ENCODE measurements around the gene NAT14. TPM values are rescaled to one million over a fixed set of nuclear protein-coding genes. Genes with fewer than 3 reads are reported as not detected.

Gene NAT14, protein sequence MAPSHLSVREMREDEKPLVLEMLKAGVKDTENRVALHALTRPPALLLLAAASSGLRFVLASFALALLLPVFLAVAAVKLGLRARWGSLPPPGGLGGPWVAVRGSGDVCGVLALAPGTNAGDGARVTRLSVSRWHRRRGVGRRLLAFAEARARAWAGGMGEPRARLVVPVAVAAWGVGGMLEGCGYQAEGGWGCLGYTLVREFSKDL
- 20.0 TPM for polyA plus RNA-seq (2013)

DNA sequence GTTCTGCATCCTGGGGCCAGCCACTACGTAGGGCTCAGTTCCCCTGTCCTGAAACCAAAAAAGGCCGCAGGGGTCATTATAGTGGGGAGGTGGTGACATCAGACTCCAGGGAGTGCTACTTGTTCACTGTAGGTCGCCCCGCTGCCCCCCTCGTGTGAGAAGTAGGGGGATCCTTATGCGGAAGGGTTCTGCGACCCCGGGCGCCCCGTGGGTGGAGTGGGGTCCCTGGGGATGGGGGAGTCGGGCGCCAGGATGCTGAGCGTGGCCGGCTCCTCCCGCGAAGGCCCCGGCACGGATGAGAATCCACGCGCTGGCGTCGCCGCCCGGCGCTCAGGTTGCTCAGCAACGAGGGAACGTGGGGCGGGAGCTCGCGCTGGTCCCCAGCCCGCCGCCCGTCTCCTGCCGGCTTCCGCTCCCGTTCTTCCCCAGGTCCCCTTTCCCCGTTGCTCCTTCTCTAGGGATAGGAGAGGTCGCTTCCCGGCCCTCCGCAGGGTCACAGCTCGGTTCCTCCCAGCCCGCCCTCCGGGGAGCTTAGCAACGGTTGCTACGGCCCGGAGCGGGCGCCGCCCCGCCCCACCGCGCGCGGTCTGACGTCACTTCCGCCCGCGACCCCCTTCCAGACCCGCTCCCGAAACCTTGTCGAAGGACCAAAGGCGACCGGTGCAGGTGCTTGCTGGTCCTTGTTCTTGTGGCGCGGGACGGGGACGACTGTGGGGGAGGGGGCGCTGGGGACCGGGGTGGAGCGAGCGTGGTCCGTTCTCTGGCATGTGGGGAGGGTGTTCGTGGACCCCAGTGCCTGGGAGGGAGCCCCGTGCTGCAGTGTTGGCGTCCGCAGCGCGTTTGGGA is at the start of gene NAT14:
TSS of gene NAT14 (plus strand) at position 596 of the 846 bp plus-strand sequence. CDS start 521 bp downstream, outside the sequence.
- peak within 1 kb of the TSS; percentile 47 to 85 (median 72) for H3K4me3 ChIP-seq (ENCODE audit: control insufficient read depth in 1 of 7, extremely low read depth in 1 of 7, insufficient read depth in 4 of 7, low read depth in 2 of 7, low read length in 6 of 7)
- peaks cover 0 to 21% (median 8%) of the 10 kb centered on the region in 4 experiments for H3K36me3 ChIP-seq (ENCODE audit: control insufficient read depth in 4 of 4, insufficient read depth in 4 of 4, low read length in 3 of 4)
- POLR2A ChIA-PET, result no interaction called here
- no peaks in the 10 kb centered on the region for H3K27me3 ChIP-seq (replicated peaks in 2 of 5; ENCODE audit: control insufficient read depth in 4 of 5, insufficient read depth in 5 of 5, low read length in 4 of 5)
- under 1% methylated on average over 57 of the region's 78 CpGs for WGBS (ENCODE audit: insufficient coverage)
- no peaks in the 10 kb centered on the region for H3K9me3 ChIP-seq (ENCODE audit: control extremely low read depth in 1 of 5, control insufficient read depth in 4 of 5, insufficient read depth in 2 of 5, low read depth in 1 of 5, low read length in 4 of 5)
- H3K4me1 ChIP-seq (ENCODE audit: control extremely low read depth in 1 of 4, control insufficient read depth in 4 of 4, insufficient read depth in 4 of 4, low read length in 3 of 4), result peaks cover 0 to 39% (median 30%) of the 10 kb centered on the region in 4 experiments
- peak within 1 kb of the TSS in 1 of 2 experiments; percentile 74 for H3K27ac ChIP-seq (ENCODE audit: insufficient read depth in 1 of 2, low read depth in 1 of 2, low read length in 2 of 2, poor library complexity in 1 of 2, severe bottlenecking in 2 of 2)
- CTCF ChIA-PET, result interaction anchor here (1.0 to 2.7 kb wide), 5 partner anchors 11 to 19 kb away, joined by 3 to 12 read pairs (median 6); no protein-coding TSS in a partner anchor
- DNase-seq, result peak; percentile 72 to 81 (median 76)

- Histone ChIP-seq H3K4me1 (ENCODE audit: control extremely low read depth in 1 of 4, control insufficient read depth in 4 of 4, insufficient read depth in 4 of 4, low read length in 3 of 4) (peaks cover 0 to 19% (median 17%) of the 10 kb centered on the region in 4 experiments), H3K36me3 (ENCODE audit: control insufficient read depth in 4 of 4, insufficient read depth in 4 of 4, low read length in 3 of 4) (no peaks in the 10 kb centered on the region), H3K4me3 (ENCODE audit: control insufficient read depth in 1 of 7, extremely low read depth in 1 of 7, insufficient read depth in 4 of 7, low read depth in 2 of 7, low read length in 6 of 7) (no peak overlapping the region), H3K9me3 (ENCODE audit: control extremely low read depth in 1 of 5, control insufficient read depth in 4 of 5, insufficient read depth in 2 of 5, low read depth in 1 of 5, low read length in 4 of 5) (no peaks in the 10 kb centered on the region), H3K27me3 (replicated peaks in 2 of 5; ENCODE audit: control insufficient read depth in 4 of 5, insufficient read depth in 5 of 5, low read length in 4 of 5) (peaks cover 9 to 88% (median 43%) of the 10 kb centered on the region in 5 experiments), H3K27ac (ENCODE audit: insufficient read depth in 1 of 2, low read depth in 1 of 2, low read length in 2 of 2, poor library complexity in 1 of 2, severe bottlenecking in 2 of 2) (no peak overlapping the region)
- ChIA-PET POLR2A (no interaction called here), CTCF (interaction anchor here (0.9 to 1.2 kb wide), 5 partner anchors 10 to 67 kb away, joined by 3 to 6 read pairs (median 4); no protein-coding TSS in a partner anchor)
- no peak for DNase-seq
- 47% methylated on average over 8 of the region's 8 CpGs for WGBS (ENCODE audit: insufficient coverage)
These were observed 48.1 kb upstream of the NAT14 start for GRCh38 chr19:55436847-55437246.

DNA sequence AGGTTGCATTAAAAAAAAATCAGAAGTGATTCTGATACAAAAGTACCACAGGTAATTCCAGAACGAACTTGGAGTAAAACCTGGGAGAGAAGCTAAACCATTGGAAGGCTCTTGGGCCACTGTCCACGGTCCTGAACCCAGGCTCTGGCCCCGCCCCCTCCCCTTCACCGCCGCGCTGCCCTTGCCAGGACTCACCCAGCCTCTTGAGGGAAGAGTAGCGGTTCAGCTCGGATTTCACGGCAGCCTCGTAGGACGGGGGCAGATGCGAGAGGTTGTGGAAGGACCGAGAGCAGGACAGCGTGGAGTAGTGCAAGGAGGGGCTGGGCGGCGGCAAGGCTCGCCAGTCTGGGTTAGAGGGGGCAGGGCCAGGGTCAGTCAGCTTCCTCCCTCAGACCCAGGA is 47.6 kb upstream of the NAT14 start:
- 8% methylated on average over 14 of the region's 17 CpGs for WGBS (ENCODE audit: insufficient coverage)
- Histone ChIP-seq H3K36me3 (ENCODE audit: control insufficient read depth in 4 of 4, insufficient read depth in 4 of 4, low read length in 3 of 4) (no peaks in the 10 kb centered on the region), H3K27me3 (replicated peaks in 2 of 5; ENCODE audit: control insufficient read depth in 4 of 5, insufficient read depth in 5 of 5, low read length in 4 of 5) (peaks cover 6 to 85% (median 40%) of the 10 kb centered on the region in 5 experiments), H3K4me3 (ENCODE audit: control insufficient read depth in 1 of 7, extremely low read depth in 1 of 7, insufficient read depth in 4 of 7, low read depth in 2 of 7, low read length in 6 of 7) (no peak overlapping the region), H3K27ac (ENCODE audit: insufficient read depth in 1 of 2, low read depth in 1 of 2, low read length in 2 of 2, poor library complexity in 1 of 2, severe bottlenecking in 2 of 2) (no peak overlapping the region), H3K9me3 (ENCODE audit: control extremely low read depth in 1 of 5, control insufficient read depth in 4 of 5, insufficient read depth in 2 of 5, low read depth in 1 of 5, low read length in 4 of 5) (no peaks in the 10 kb centered on the region), H3K4me1 (ENCODE audit: control extremely low read depth in 1 of 4, control insufficient read depth in 4 of 4, insufficient read depth in 4 of 4, low read length in 3 of 4) (peaks cover 0 to 23% (median 19%) of the 10 kb centered on the region in 4 experiments)
- CTCF ChIA-PET, result interaction anchor here (0.6 to 1.2 kb wide), 7 partner anchors 11 to 567 kb away, joined by 3 to 6 read pairs (median 4); no protein-coding TSS in a partner anchor
- POLR2A ChIA-PET, result interaction anchor here (0.6 kb wide), 1 partner anchor 43 kb away, joined by 3 read pairs; no protein-coding TSS in a partner anchor
- DNase-seq, result peak; percentile 42 to 77 (median 75)

- peaks cover 0 to 34% (median 28%) of the 10 kb centered on the region in 4 experiments for H3K4me1 ChIP-seq (ENCODE audit: control extremely low read depth in 1 of 4, control insufficient read depth in 4 of 4, insufficient read depth in 4 of 4, low read length in 3 of 4)
- H3K4me3 ChIP-seq (ENCODE audit: control insufficient read depth in 1 of 7, extremely low read depth in 1 of 7, insufficient read depth in 4 of 7, low read depth in 2 of 7, low read length in 6 of 7), result no peak overlapping the region
- no peaks in the 10 kb centered on the region for H3K36me3 ChIP-seq (ENCODE audit: control insufficient read depth in 4 of 4, insufficient read depth in 4 of 4, low read length in 3 of 4)
- POLR2A ChIA-PET, result no interaction called here
- DNase-seq, result no peak
- H3K27ac ChIP-seq (ENCODE audit: insufficient read depth in 1 of 2, low read depth in 1 of 2, low read length in 2 of 2, poor library complexity in 1 of 2, severe bottlenecking in 2 of 2), result no peak overlapping the region
- CTCF ChIA-PET, result interaction anchor here (0.7 kb wide), 1 partner anchor 160 kb away, joined by 3 read pairs; no protein-coding TSS in a partner anchor
- 93% methylated on average over 5 of the region's 5 CpGs for WGBS (ENCODE audit: insufficient coverage)
- no peaks in the 10 kb centered on the region for H3K9me3 ChIP-seq (ENCODE audit: control extremely low read depth in 1 of 5, control insufficient read depth in 4 of 5, insufficient read depth in 2 of 5, low read depth in 1 of 5, low read length in 4 of 5)
- peaks cover 3 to 83% (median 42%) of the 10 kb centered on the region in 5 experiments for H3K27me3 ChIP-seq (replicated peaks in 2 of 5; ENCODE audit: control insufficient read depth in 4 of 5, insufficient read depth in 5 of 5, low read length in 4 of 5)
These were observed 45.9 kb upstream of the NAT14 start for GRCh38 chr19:55439052-55439451.

DNA sequence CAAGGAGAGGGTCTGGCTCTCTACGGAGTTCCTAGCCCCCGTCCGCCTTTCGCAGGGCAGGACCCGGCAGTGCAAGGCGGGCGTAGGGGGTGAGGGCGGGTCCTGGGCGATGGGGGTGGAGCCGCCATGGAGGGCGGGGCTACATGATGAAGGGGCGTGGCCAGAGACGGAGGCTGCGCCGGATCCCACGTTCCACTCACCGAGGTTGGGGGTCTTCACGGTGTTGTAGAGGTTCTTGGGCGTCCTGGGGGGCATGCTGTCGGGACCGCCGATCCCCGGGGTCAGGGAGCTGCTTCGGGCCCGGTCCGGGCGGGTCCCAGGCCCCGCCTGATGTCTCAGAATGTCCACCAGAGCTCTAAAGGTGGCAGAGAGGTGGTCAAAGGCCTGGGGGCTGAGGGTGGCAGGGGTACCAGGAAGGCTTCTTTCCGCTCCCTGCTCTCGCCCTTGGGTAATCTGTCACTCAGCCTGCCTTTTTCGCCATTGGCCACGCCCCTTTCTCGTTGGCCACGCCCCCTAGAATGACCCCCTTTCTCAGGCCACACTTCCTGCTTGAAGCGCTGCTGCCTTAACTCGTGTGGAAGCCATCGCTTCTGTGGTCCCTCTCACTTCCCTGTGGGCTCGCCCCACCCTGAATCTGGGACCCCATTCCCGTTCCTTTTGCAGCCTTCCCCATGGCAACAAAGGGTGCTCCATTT is 44.4 kb upstream of the NAT14 start:
- 10% methylated on average over 27 of the region's 39 CpGs for WGBS (ENCODE audit: insufficient coverage)
- Histone ChIP-seq H3K4me3 (ENCODE audit: control insufficient read depth in 1 of 7, extremely low read depth in 1 of 7, insufficient read depth in 4 of 7, low read depth in 2 of 7, low read length in 6 of 7) (no peak overlapping the region), H3K27me3 (replicated peaks in 2 of 5; ENCODE audit: control insufficient read depth in 4 of 5, insufficient read depth in 5 of 5, low read length in 4 of 5) (peaks cover 3 to 87% (median 50%) of the 10 kb centered on the region in 5 experiments), H3K9me3 (ENCODE audit: control extremely low read depth in 1 of 5, control insufficient read depth in 4 of 5, insufficient read depth in 2 of 5, low read depth in 1 of 5, low read length in 4 of 5) (no peaks in the 10 kb centered on the region), H3K36me3 (ENCODE audit: control insufficient read depth in 4 of 4, insufficient read depth in 4 of 4, low read length in 3 of 4) (no peaks in the 10 kb centered on the region), H3K4me1 (ENCODE audit: control extremely low read depth in 1 of 4, control insufficient read depth in 4 of 4, insufficient read depth in 4 of 4, low read length in 3 of 4) (peaks cover 0 to 34% (median 28%) of the 10 kb centered on the region in 4 experiments), H3K27ac (ENCODE audit: insufficient read depth in 1 of 2, low read depth in 1 of 2, low read length in 2 of 2, poor library complexity in 1 of 2, severe bottlenecking in 2 of 2) (no peak overlapping the region)
- ChIA-PET POLR2A (no interaction called here), CTCF (no interaction called here)
- no peak for DNase-seq

- WGBS (ENCODE audit: insufficient coverage), result 1% methylated on average over 20 of the region's 21 CpGs
- peak; percentile 46 to 83 (median 80) for DNase-seq
- peaks cover 0 to 34% (median 28%) of the 10 kb centered on the region in 4 experiments for H3K4me1 ChIP-seq (ENCODE audit: control extremely low read depth in 1 of 4, control insufficient read depth in 4 of 4, insufficient read depth in 4 of 4, low read length in 3 of 4)
- POLR2A ChIA-PET, result no interaction called here
- H3K27ac ChIP-seq (ENCODE audit: insufficient read depth in 1 of 2, low read depth in 1 of 2, low read length in 2 of 2, poor library complexity in 1 of 2, severe bottlenecking in 2 of 2), result no peak overlapping the region
- CTCF ChIA-PET, result no interaction called here
- H3K9me3 ChIP-seq (ENCODE audit: control extremely low read depth in 1 of 5, control insufficient read depth in 4 of 5, insufficient read depth in 2 of 5, low read depth in 1 of 5, low read length in 4 of 5), result no peaks in the 10 kb centered on the region
- no peaks in the 10 kb centered on the region for H3K36me3 ChIP-seq (ENCODE audit: control insufficient read depth in 4 of 4, insufficient read depth in 4 of 4, low read length in 3 of 4)
- peaks cover 3 to 93% (median 52%) of the 10 kb centered on the region in 5 experiments for H3K27me3 ChIP-seq (replicated peaks in 2 of 5; ENCODE audit: control insufficient read depth in 4 of 5, insufficient read depth in 5 of 5, low read length in 4 of 5)
- no peak overlapping the region for H3K4me3 ChIP-seq (ENCODE audit: control insufficient read depth in 1 of 7, extremely low read depth in 1 of 7, insufficient read depth in 4 of 7, low read depth in 2 of 7, low read length in 6 of 7)
These were observed 43.7 kb upstream of the NAT14 start for GRCh38 chr19:55441319-55441691.
